NCI-H2107 (cell line): Measurements from ENCODE around the gene TEX19.
"Not testable (repeated sequence)": the region's sequence is repeated elsewhere in the genome, so short reads cannot be mapped to it uniquely, and the experiment has no call there.

ENCODE experiments used
- DNase-seq: peaks from one replicate; lab custom pipeline; 2025; lab: John Stamatoyannopoulos, UW

The TEX19 gene

DNA sequence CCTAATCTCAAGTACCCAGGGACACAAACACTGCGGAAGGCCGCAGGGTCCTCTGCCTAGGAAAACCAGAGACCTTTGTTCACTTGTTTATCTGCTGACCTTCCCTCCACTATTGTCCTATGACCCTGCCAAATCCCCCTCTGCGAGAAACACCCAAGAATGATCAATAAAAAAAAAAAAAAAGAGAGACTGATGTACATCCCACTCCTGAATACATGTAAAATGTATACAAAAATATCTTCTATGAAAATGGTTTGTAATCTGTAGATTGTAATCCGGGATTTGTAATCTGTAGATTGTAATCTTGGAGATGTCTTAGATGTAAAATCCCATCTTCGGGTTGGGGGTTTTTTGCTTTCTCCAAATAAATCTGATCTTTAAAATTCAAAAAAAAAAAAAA lies 18.2 kb downstream of the TEX19 start:
- not testable (repeated sequence) for DNase-seq

- DNase-seq: no peak
These were observed 19.1 kb downstream of the TEX19 start for GRCh38 chr17:82377924-82378740.

DNA sequence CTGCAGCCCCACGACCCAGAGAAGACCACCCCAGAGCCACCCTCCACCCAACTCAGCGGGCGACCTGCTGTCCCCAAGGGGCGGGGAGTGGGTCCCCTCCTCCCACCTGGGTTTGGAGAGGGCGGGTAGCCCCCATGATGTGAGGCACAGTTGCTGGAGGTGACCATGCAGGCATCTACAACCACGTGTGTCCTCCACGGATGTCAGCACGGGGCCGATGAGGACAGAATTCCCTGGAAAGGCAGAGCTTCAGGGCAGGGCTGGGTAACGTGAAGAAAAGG lies 19.6 kb downstream of the TEX19 start:
- no peak for DNase-seq

DNA sequence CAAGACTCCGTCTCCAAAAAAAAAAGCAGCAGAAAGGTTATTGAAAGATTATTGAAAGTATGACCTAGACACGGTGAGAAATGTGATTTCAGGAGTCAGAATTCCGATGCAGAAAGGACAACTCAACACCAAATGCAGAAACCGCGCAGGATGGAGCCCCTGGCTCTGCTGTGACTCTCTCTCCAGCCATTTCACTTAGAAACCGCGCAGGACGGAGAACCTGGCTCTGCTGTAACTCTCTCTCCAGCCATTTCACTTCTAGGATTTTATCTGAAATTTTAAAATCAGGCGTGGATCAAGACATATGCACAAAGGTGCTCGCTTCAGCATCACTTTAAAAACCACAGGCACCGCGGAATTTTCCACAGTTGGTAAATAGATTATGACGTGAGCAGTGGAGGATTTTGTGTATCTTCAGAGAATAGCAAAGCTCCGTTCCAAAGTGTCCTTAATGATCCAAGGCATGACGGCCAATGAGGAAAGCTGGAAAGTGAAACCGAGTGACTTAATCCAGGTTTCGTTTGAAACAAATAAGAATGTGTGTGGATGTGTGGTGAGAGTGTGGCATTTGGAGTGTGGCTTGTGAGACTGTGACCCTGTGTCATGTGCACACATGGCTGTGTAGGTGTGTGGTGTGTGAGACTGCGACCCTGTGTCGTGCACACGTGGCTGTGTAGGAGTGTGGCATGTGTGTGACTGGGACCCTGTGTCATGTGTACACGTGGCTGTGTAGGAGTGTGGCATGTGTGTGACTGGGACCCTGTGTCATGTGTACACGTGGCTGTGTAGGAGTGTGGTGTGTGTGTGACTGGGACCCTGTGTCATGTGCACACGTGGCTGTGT lies 22.0 kb downstream of the TEX19 start:
- peak; percentile 66 for DNase-seq

DNA sequence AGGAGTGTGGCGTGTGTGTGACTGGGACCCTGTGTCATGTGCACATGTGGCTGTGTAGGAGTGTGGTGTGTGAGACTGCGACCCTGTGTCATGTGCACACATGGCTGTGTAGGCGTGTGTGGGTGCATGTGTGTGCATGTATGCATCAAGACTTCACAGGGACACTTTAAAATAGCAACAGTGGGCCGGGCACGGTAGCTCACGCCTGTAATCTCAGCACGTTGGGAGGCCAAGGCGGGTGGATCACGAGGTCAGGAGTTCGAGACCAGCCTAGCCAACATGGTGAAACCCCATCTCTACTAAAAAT lies 22.6 kb downstream of the TEX19 start:
- DNase-seq: not testable (repeated sequence)

- DNase-seq: not testable (repeated sequence)
These were observed 23.3 kb downstream of the TEX19 start for GRCh38 chr17:82382220-82382932.

DNA sequence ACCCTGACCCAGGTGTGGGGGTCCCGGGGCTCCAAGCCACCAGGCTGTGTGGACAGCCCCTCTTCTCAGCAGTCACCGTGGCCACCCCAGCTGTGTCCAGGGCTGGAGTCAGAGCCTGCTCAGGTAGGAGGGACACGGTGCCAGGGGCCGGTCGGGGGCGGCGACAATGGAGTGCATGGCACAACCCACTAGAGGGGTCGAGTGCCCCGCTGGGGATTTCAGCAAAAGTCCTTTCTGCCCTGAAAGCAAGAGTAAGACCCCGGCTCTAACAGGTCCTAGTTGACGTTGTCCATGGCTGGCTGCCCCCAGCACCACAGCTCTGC lies 23.8 kb downstream of the TEX19 start:
- DNase-seq: no peak

GRCh38 chr17:82383411-82383810 lies 24.4 kb downstream of the TEX19 start:
- no peak for DNase-seq

GRCh38 chr17:82384051-82384729 lies 25.1 kb downstream of the TEX19 start:
- peak; percentile 45 for DNase-seq

DNA sequence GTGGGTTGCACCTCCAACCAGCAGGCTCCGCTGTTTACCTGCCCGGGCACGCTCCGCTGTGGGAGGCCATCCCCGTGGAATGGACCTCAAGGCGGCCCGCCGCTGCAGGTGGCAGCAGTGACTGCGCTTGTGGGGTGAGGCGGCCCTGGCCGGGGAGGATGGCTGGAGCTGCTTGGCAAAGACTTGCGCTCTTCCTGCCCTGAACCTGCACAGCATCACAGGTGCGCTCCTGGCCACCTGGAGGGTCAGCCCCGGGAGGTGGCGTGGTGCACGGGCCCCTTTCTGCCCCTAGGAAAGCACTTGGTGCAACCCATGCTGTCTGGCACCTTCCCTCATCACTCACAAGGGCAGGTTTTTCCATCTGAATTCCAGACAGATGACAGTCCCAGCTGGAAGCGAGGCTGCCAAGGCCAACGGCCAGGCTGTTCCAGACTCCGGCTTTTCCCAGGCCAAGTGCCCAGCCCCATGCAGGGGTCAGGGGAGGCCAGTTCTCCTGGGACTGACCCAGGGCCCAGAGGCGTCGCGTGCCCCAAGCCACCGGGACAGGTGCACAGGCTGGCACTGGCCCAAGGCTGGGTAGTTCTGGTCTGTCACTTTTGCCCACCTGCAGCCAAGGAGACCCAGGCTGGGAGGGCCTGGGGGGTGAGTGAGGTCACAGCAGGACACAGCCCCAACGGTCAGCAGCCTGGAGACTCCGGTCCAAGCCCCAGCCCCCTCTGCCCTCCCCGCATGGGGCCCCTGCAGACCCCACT lies 25.9 kb downstream of the TEX19 start:
- DNase-seq: peak; percentile 73

- DNase-seq: no peak
These were observed 26.7 kb downstream of the TEX19 start for GRCh38 chr17:82385559-82386254.

DNA sequence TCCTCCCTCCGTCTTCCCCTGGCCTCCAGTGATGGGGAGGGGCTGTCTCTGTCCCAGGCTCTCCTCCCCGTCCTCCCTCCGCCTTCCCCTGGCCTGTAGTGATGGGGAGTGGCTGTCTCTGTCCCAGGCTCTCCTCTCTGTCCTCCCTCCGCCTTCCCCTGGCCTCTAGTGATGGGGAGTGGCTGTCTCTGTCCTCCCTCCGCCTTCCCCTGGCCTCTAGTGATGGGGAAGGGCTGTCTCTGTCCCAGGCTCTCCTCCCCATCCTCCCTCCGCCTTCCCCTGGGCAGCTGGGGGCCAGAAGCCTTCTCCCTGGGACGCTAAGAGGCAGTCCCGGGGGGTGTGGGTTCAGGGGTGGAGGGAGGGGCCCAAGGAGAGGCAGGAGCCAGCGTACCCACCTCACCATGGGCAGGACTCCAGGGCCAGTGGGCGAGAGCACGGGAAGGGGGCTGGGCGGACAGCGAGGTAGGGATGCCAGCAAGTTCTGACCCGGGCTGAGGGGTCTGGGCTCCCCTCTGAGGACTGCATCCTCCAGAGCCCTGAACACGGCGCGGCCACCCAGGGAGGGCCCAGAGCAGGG lies 27.3 kb downstream of the TEX19 start:
- DNase-seq: no peak

DNA sequence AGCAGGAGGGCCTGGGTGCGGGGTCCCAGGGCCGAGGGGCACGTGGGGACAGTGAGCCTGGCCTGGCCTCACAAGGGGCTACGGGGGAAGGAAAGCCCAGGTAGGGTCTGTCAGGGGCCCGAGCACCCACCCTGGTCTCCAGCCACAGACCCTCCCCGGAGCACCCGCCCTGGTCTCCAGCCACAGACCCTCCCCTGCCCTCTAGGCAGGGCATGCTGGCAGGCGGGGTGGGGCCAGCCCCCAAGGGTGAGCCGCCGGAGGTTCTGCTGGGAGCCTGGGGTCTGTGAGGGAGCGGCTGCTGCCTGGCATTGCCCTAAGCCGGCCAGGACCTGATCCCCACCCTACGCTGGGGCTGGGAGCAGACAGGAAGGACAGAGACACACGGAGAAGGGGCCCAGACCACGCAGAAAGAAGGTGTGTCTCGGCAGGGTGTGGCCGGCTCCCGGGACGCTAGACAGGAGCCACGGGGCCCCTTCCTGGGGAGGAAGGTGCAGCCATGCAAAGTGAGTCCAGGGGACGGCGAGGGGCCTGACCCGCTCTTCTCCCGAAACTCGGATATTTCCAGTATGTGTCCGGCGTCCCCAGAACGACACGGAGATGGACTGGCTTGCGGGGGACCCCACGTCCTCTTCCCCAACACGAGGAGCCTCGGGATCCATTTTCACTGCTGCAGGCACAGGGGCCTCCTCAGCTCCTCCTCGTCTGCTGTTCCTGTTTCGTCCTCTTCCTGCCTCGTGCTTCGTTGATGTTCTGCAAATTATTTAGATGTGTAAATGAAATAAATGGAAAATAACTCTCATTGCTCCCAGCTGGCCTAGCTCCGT lies 28.0 kb downstream of the TEX19 start:
- DNase-seq: no peak

DNA sequence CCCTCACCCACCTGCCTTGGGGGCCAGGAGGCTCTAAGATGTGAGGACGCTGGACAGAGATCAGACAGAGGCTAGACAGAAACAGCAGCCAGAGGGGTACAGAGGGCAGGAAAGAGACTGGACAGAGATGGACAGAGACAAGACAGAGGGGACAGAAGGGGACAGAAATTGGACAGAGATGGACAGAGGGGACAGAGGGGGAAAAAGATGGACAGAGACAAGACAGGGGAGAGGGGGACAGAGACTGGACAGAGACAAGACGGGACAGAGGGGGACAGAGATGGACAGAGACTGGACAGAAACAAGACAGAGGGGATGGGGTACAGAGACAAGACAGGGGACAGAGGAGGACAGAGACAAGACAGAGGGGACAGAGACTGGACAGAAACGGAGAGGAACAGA lies 28.7 kb downstream of the TEX19 start:
- no peak for DNase-seq

DNA sequence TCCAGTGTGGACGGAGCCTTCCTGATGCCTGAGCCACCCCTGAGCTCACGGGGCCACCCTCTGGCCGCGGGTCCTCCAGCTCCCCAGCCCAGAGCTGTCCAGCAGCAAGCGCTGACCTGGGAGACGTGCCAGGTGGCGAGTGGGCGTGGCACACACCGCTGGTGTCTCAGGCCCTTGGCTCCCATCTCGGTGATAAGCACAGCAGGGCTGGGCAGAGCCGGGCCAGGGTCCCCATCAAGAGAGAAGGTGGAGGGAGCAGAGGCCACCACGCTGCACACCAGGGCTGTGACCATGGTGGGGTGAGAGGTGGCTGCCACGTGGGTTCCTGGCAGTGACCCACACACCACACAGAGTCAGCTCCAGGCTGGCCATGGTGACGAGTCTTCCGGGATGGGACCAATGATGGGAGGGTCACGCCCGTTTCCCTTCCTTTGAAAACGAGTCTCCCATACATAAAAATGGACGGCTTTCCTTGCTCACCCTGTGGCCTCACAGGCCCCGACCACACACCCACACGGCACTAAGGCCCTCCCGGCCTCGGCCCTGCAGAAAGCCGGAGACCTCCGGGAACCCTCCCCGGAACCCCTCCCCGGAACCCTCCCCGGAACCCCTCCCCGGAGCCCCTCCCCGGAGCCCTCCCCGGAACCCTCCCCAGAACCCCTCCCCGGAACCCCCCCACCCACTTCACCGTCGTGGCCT lies 29.3 kb downstream of the TEX19 start:
- DNase-seq: no peak

DNA sequence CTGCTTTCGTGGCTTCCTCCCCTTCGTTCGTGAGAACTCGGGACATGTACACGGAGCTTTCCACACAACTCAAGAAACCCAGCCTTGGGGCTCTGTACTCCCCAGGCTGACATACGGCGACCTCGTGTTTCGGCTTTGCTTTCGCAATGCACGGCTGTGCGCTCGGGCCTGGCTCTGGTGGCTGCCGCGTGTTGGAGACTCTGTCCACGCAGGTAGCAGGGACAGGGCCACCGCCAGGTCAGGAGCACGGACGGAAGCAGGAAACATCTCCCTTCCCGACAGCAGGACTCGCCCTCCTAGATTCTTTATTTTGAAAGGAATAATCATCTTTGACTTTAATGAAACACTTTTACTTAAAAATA lies 29.9 kb downstream of the TEX19 start:
- DNase-seq: no peak

DNA sequence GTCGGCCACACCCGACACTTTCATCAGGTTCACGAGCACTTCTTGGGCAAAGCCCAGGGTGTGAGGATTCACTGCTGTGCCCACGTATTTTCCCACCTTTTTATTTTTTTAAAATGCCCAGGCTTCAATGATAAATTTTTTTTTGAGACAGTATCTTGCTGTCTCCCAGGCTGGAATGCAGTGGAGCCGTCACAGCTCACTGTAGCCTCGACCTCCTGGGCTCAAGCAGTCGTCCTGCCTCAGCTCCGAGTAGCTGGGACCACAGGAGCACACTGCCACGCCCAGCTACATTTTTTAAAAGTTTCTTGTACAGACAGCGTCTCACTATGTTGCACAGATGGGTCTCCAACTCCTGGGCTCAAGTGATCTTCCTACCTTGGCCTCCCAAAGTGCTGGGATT lies 30.3 kb downstream of the TEX19 start:
- DNase-seq: no peak

- no peak for DNase-seq
These were observed 31.2 kb downstream of the TEX19 start for GRCh38 chr17:82390015-82390859.
